RWPE1 (cell line): ENCODE results near the gene TIA1.
"Not testable (repeated sequence)": the region's sequence is repeated elsewhere in the genome, so short reads cannot be mapped to it uniquely, and the experiment has no call there.

Source experiments
- CTCF ChIA-PET: fragments of 350-600 bp; sonication (Branson Sonifier 250); formaldehyde crosslinking; extraction: SDS; loops from one replicate; lab custom pipeline; 2021; lab: Yijun Ruan, JAX
- POLR2A ChIA-PET: fragments of 400-600 bp; formaldehyde crosslinking; extraction: SDS; loops from one replicate; lab custom pipeline; 2020; ENCODE audit warnings: antibody characterized with exemption; ENCODE audit not compliant: low non-redundant PET; lab: Yijun Ruan, JAX
- DNase-seq: peaks from one replicate; pipeline ENCODE4 v3.0.0; 2012; ENCODE audit warnings: low spot score
- H3K27ac ChIP-seq: fragments of 450-650 bp; 2 replicates; pipeline ENCODE4 v1.5.1; 2017
- CTCF ChIP-seq: fragments of 450-650 bp; conservative IDR thresholded peaks from 2 replicates; pipeline ENCODE4 v1.5.1; 2017; ENCODE audit warnings: low read depth, mild to moderate bottlenecking

TIA1 gene

GRCh38 chr2:70248181-70248847, at the start of gene TIA1:
TIA1 (minus strand) TSS chr2:70248628; CDS start chr2:70248430, 198 bp downstream.
- peak; percentile 98 for DNase-seq
- H3K27ac ChIP-seq, result peak within 1 kb of the TSS; percentile 96
- no peak for TF ChIP-seq CTCF
- ChIA-PET POLR2A (no interaction called here), CTCF (no interaction called here)

GRCh38 chr2:70297828-70298227, 49.4 kb upstream of the TIA1 start:
- DNase-seq, POLR2A ChIA-PET, H3K27ac ChIP-seq, CTCF ChIA-PET: not testable (repeated sequence)

- ChIA-PET POLR2A (interaction anchor here (0.7 kb wide), 1 partner anchor 26 kb away, joined by 3 read pairs; the partner anchor contains the start of gene PCYOX1), CTCF (interaction anchor here (1.8 kb wide), 1 partner anchor 9 kb away, joined by 6 read pairs; the partner anchor contains the start of gene SNRPG)
- TF ChIP-seq CTCF, result no peak
- H3K27ac ChIP-seq, result peak overlapping the region; percentile 21
- DNase-seq, result no peak
These were observed 35.2 kb upstream of the TIA1 start for GRCh38 chr2:70283500-70284191.

GRCh38 chr2:70282439-70282838, 34.0 kb upstream of the TIA1 start:
- DNase-seq, result no peak
- ChIA-PET CTCF (interaction anchor here (1.0 to 1.8 kb wide), 2 partner anchors 11 to 21 kb away, joined by 3 to 6 read pairs; partner anchors contain the start of gene SNRPG), POLR2A (interaction anchor here (1.2 kb wide), 1 partner anchor 24 kb away, joined by 5 read pairs; the partner anchor contains the start of gene PCYOX1)
- TF ChIP-seq CTCF, result no peak
- no peak overlapping the region for H3K27ac ChIP-seq

- POLR2A ChIA-PET, result no interaction called here
- no peak overlapping the region for H3K27ac ChIP-seq
- no peak for TF ChIP-seq CTCF
- CTCF ChIA-PET, result no interaction called here
- DNase-seq, result no peak
These were observed 31.9 kb upstream of the TIA1 start for GRCh38 chr2:70280242-70280798.

GRCh38 chr2:70270323-70270722, 21.9 kb upstream of the TIA1 start:
- no peak for DNase-seq
- POLR2A ChIA-PET, result no interaction called here
- TF ChIP-seq CTCF, result no peak
- CTCF ChIA-PET, result no interaction called here
- H3K27ac ChIP-seq, result no peak overlapping the region; the same call in 1 of the 2 replicates

- POLR2A ChIA-PET, H3K27ac ChIP-seq, CTCF ChIA-PET, DNase-seq: not testable (repeated sequence)
These were observed 21.2 kb upstream of the TIA1 start for GRCh38 chr2:70269422-70270302.

- H3K27ac ChIP-seq, POLR2A ChIA-PET, DNase-seq, CTCF ChIA-PET: not testable (repeated sequence)
These were observed 18.5 kb upstream of the TIA1 start for GRCh38 chr2:70266925-70267324.
